C4-2B (cell line): ENCODE data around the gene HMGCS2.

Experiments
- CTCF ChIP-seq: fragments of 450-650 bp; conservative IDR thresholded peaks from 2 replicates; pipeline ENCODE4 v1.5.1; 2017; ENCODE audit warnings: mild to moderate bottlenecking
- ZFX ChIP-seq: fragments of 450-650 bp; IDR thresholded peaks from 2 replicates; pipeline ENCODE4 v1.6.1; 2017

- TF ChIP-seq CTCF = no peak
- TF ChIP-seq ZFX = no peak
Measured at GRCh38 chr1:119729044-119729443, 39.7 kb downstream of the HMGCS2 start.
